SU-DHL-6 (cell line): Measurements from ENCODE around the gene CCL25.

Source experiments
- EZH2phosphoT487 ChIP-seq: fragments of 200-600 bp; sonication (generic), shearing (Covaris generic); conservative IDR thresholded peaks from 2 replicates; pipeline ENCODE4 v1.6.1; 2018; ENCODE audit warnings: mild to moderate bottlenecking, antibody characterized with exemption, low read length, moderate library complexity, mixed read lengths
- TF ChIP-seq, protein P1 (sequence below): fragments of 200-600 bp; sonication (generic); IDR thresholded peaks from one replicate; pipeline ENCODE4 v1.5.1; 2017; ENCODE audit warnings: antibody characterized with exemption, mild to moderate bottlenecking, low read length, moderate library complexity; ENCODE audit not compliant: insufficient read depth, poor library complexity, severe bottlenecking

DNA sequence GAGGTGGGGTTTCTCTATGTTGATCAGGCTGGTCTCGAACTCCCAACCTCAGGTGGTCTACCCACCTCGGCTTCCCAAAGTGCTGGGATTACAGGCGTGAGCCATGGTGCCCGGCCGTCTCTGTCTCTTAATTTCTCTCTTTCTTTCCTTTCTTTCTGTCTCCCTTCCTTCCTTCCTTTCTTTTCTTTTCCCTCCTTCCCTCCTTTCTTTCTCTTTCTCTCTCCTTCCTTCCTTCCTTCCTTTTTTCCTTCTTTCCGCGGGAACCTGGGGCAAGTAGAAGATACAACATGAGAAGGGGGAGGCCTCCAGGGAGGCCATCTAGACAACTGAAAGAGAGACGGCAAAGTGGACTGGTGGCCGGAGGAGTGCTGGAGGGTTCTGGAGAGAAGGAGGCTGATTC lies 31.9 kb upstream of the CCL25 start:
- TF ChIP-seq, protein P1, sequence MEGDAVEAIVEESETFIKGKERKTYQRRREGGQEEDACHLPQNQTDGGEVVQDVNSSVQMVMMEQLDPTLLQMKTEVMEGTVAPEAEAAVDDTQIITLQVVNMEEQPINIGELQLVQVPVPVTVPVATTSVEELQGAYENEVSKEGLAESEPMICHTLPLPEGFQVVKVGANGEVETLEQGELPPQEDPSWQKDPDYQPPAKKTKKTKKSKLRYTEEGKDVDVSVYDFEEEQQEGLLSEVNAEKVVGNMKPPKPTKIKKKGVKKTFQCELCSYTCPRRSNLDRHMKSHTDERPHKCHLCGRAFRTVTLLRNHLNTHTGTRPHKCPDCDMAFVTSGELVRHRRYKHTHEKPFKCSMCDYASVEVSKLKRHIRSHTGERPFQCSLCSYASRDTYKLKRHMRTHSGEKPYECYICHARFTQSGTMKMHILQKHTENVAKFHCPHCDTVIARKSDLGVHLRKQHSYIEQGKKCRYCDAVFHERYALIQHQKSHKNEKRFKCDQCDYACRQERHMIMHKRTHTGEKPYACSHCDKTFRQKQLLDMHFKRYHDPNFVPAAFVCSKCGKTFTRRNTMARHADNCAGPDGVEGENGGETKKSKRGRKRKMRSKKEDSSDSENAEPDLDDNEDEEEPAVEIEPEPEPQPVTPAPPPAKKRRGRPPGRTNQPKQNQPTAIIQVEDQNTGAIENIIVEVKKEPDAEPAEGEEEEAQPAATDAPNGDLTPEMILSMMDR: no peak
- TF ChIP-seq EZH2phosphoT487: no peak
